Subcutaneous abdominal adipose tissue (tissue), 5 donors: ENCODE data around the gene KRT74.

Source experiments
- H3K27ac ChIP-seq: one replicate; pipeline ENCODE4 v1.7.0; 2013; ENCODE audit warnings: low read depth, mild to moderate bottlenecking, inconsistent platforms, low read length, moderate library complexity
- H3K27me3 ChIP-seq, 5 donors: one replicate each; pipeline ENCODE4 v1.7.0; 2013; ENCODE audit warnings: low read length in 5 of 5, inconsistent platforms in 1 of 5; ENCODE audit not compliant: control insufficient read depth in 5 of 5, insufficient read depth in 4 of 5
- H3K36me3 ChIP-seq, 5 donors: one replicate each; pipeline ENCODE4 v1.7.0; 2013; ENCODE audit warnings: low read length in 5 of 5; ENCODE audit not compliant: control insufficient read depth in 5 of 5, insufficient read depth in 5 of 5
- H3K4me1 ChIP-seq, 5 donors: one replicate each; pipeline ENCODE4 v1.7.0; 2013; ENCODE audit warnings: low read length in 5 of 5, mild to moderate bottlenecking in 3 of 5, moderate library complexity in 1 of 5; ENCODE audit not compliant: control insufficient read depth in 5 of 5, insufficient read depth in 5 of 5
- H3K4me3 ChIP-seq, 5 donors: one replicate each; pipeline ENCODE4 v1.7.0; 2013; ENCODE audit warnings: low read length in 5 of 5, low read depth in 1 of 5
- H3K9ac ChIP-seq, 5 donors: one replicate each; pipeline ENCODE4 v1.7.0; 2013; ENCODE audit warnings: low read length in 5 of 5, mild to moderate bottlenecking in 4 of 5, moderate library complexity in 3 of 5
- H3K9me3 ChIP-seq, 5 donors: one replicate each; pipeline ENCODE4 v1.7.0; 2013; ENCODE audit warnings: low read length in 5 of 5; ENCODE audit not compliant: control insufficient read depth in 5 of 5
- donor health status: healthy.
- donor health status: healthy.
- donor health status: healthy.
- donor health status: healthy.
- donor health status: healthy.

Gene KRT74

GRCh38 chr12:52573743-52574142 lies at the start of gene KRT74:
KRT74 (minus strand) TSS chr12:52573843; CDS start chr12:52573777, 66 bp downstream.
- H3K4me1 ChIP-seq = peaks cover 0 to 4% (median 0%) of the 10 kb centered on the region in 5 donors
- H3K27ac ChIP-seq = no peak within 1 kb of the TSS
- H3K9ac ChIP-seq = no peak within 1 kb of the TSS
- no peak within 1 kb of the TSS for H3K4me3 ChIP-seq
- no peaks in the 10 kb centered on the region for H3K9me3 ChIP-seq
- H3K36me3 ChIP-seq = no peaks in the 10 kb centered on the region
- H3K27me3 ChIP-seq = peaks cover 0 to 12% (median 5%) of the 10 kb centered on the region in 5 donors

- Histone ChIP-seq H3K4me3 (no peak overlapping the region), H3K9me3 (no peaks in the 10 kb centered on the region), H3K27me3 (peaks cover 0 to 8% (median 2%) of the 10 kb centered on the region in 5 donors), H3K4me1 (no peaks in the 10 kb centered on the region), H3K27ac (no peak overlapping the region), H3K36me3 (no peaks in the 10 kb centered on the region), H3K9ac (no peak overlapping the region)
These were observed 48.7 kb upstream of the KRT74 start for GRCh38 chr12:52622349-52622748.

DNA sequence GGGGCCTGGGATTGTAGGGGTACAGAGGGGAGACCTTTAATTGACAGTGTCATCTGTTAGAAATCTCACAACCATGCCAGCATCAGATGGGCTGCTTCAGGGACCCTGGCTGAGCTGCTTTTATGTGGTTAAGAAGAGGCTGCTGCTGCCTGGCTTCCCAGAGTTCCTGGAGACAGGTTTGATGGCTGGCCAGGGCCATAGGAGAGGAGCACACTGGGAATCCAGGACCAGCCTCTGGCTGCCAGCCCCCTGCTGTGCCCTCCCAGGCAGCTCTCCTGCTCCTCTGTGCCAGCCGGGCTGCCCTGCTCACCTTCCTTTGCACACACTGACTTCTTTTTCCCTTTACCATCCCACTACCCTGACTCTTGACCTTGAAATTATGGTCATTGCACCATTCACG lies 45.2 kb upstream of the KRT74 start:
- H3K4me1 ChIP-seq = peaks cover 0 to 4% (median 0%) of the 10 kb centered on the region in 5 donors
- peaks cover under 1 to 14% (median 7%) of the 10 kb centered on the region in 5 donors for H3K27me3 ChIP-seq
- no peaks in the 10 kb centered on the region for H3K9me3 ChIP-seq
- H3K36me3 ChIP-seq = no peaks in the 10 kb centered on the region
- no peak overlapping the region for H3K9ac ChIP-seq
- no peak overlapping the region for H3K4me3 ChIP-seq
- no peak overlapping the region for H3K27ac ChIP-seq

DNA sequence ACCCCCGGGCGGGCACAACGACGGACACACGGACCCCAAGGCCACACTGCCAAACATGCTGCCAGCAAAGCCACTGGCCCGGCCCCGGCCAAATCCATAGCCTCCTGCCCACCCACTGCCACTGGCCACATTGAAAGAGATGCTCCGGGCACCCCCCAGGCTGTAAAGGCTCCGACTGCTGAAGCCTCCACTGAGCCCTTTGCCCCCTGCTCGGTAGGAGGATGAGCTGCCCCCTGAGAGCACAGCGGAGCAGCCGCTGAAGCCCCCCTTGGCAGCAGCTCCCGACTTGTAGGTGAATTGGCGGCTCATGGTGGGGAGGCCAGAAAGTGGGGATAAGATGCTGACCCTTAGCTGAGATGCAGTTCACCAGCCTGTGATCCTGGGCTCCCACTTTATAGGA lies 44.6 kb upstream of the KRT74 start, which contains the start of gene KRT73:
KRT73 (minus strand) TSS at position 344 of the 400 bp plus-strand sequence; CDS start at position 309, 35 bp downstream.
- H3K27ac ChIP-seq = no peak within 1 kb of the TSS
- H3K27me3 ChIP-seq = peaks cover 3 to 14% (median 7%) of the 10 kb centered on the region in 5 donors
- H3K9me3 ChIP-seq = no peaks in the 10 kb centered on the region
- H3K4me3 ChIP-seq = no peak within 1 kb of the TSS
- H3K4me1 ChIP-seq = peaks cover 0 to 4% (median 0%) of the 10 kb centered on the region in 5 donors
- no peak within 1 kb of the TSS for H3K9ac ChIP-seq
- no peaks in the 10 kb centered on the region for H3K36me3 ChIP-seq

DNA sequence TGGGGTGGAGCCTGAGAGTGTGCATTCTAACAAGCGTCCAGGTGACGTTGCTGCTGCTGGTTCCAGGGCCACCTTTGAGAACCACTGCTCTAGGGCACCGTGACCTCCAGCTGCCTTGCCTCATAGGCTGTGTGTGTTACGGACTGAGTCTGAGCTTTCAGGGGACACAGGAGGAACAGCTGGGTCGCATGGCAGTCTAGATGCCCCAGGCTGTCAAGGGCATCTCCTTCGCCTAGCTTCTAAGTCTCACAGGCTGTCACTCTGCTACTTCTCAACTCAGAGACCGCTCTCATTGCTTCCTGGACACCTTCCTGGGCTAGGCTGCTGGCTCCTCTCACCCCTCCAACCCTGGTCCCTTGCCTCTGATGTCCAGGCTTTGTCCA lies 43.8 kb upstream of the KRT74 start:
- Histone ChIP-seq H3K27ac (no peak overlapping the region), H3K9ac (no peak overlapping the region), H3K36me3 (no peaks in the 10 kb centered on the region), H3K9me3 (no peaks in the 10 kb centered on the region), H3K27me3 (peaks cover 3 to 14% (median 7%) of the 10 kb centered on the region in 5 donors), H3K4me1 (peaks cover 0 to 4% (median 0%) of the 10 kb centered on the region in 5 donors), H3K4me3 (no peak overlapping the region)

GRCh38 chr12:52616680-52617402 lies 43.2 kb upstream of the KRT74 start:
- no peak overlapping the region for H3K4me3 ChIP-seq
- peaks cover 0 to 4% (median 0%) of the 10 kb centered on the region in 5 donors for H3K4me1 ChIP-seq
- H3K27me3 ChIP-seq = peaks cover 3 to 14% (median 7%) of the 10 kb centered on the region in 5 donors
- H3K9ac ChIP-seq = no peak overlapping the region
- no peak overlapping the region for H3K27ac ChIP-seq
- H3K9me3 ChIP-seq = no peaks in the 10 kb centered on the region
- no peaks in the 10 kb centered on the region for H3K36me3 ChIP-seq

GRCh38 chr12:52615912-52616311 lies 42.3 kb upstream of the KRT74 start:
- Histone ChIP-seq H3K27me3 (peaks cover 4 to 20% (median 12%) of the 10 kb centered on the region in 5 donors), H3K4me1 (peaks cover 0 to 4% (median 0%) of the 10 kb centered on the region in 5 donors), H3K27ac (no peak overlapping the region), H3K4me3 (no peak overlapping the region), H3K36me3 (no peaks in the 10 kb centered on the region), H3K9ac (no peak overlapping the region), H3K9me3 (no peaks in the 10 kb centered on the region)

GRCh38 chr12:52615208-52615868 lies 41.7 kb upstream of the KRT74 start:
- no peak overlapping the region for H3K27ac ChIP-seq
- H3K9me3 ChIP-seq = no peaks in the 10 kb centered on the region
- peaks cover 4 to 25% (median 16%) of the 10 kb centered on the region in 5 donors for H3K27me3 ChIP-seq
- H3K36me3 ChIP-seq = no peaks in the 10 kb centered on the region
- H3K4me3 ChIP-seq = no peak overlapping the region
- H3K4me1 ChIP-seq = peaks cover 0 to 4% (median 0%) of the 10 kb centered on the region in 5 donors
- H3K9ac ChIP-seq = no peak overlapping the region

DNA sequence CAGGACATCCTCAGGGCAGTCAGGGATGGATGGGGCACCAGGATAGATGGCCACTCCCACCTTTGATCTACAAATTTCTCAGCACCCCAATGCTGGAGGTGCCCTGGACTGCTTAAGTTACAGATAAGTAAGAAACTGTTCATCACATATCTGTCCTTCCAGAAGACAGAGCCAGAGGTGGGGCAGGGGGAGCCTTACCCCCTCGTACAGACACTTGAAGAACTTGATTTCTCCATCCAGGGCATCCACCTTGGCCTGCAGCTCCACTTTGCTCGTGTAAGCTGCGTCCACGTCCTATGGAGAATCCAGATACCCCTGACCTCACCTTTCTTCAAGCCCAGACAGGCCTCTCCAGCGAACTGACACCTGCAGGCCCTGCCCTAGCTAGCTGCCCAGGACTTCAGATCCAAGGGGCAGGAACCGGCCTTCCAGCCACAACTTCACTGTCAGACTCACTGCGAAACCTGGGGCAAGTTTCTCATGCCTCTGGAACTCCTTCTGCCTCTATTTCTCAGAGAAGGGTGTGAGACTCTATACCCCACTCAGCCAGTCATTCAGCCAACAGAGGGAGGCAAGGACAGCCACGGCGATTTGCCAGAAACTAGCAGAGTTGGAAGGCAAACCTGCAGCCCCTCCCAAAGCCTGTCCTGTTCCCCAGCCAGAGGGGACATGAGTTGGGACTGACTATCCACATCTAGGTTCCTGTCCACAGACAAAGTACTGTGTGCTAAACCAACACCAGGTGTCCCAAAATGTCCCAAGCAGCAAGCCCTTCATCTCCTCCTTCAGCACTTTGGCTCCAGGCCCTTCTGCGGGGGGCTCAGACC lies 41.0 kb upstream of the KRT74 start:
- Histone ChIP-seq H3K36me3 (no peaks in the 10 kb centered on the region), H3K9ac (no peak overlapping the region), H3K27me3 (peaks cover 4 to 25% (median 18%) of the 10 kb centered on the region in 5 donors), H3K4me3 (no peak overlapping the region), H3K9me3 (no peaks in the 10 kb centered on the region), H3K27ac (no peak overlapping the region), H3K4me1 (peaks cover 0 to 4% (median 0%) of the 10 kb centered on the region in 5 donors)
